GM12872 (cell line): ENCODE measurements around the gene ZNF771.

Experiments used
- CTCF ChIP-seq: IDR thresholded peaks from 3 replicates; pipeline ENCODE4 v1.5.1; 2011; ENCODE audit warnings: low read depth, mild to moderate bottlenecking, low read length, moderate library complexity; ENCODE audit not compliant: insufficient read depth

Gene ZNF771

GRCh38 chr16:30430428-30430970 lies 23.1 kb downstream of the ZNF771 start:
- no peak; the same call in 2 of the 3 replicates for TF ChIP-seq CTCF

- no peak for TF ChIP-seq CTCF
Measured at GRCh38 chr16:30434852-30435251, 27.4 kb downstream of the ZNF771 start.

GRCh38 chr16:30437511-30438046 lies 30.2 kb downstream of the ZNF771 start:
- TF ChIP-seq CTCF, result no peak

- TF ChIP-seq CTCF, result no peak
Measured at GRCh38 chr16:30438835-30439234, 31.4 kb downstream of the ZNF771 start.

GRCh38 chr16:30439720-30440348 lies 32.4 kb downstream of the ZNF771 start:
- no peak for TF ChIP-seq CTCF

- no peak for TF ChIP-seq CTCF
Measured at GRCh38 chr16:30443631-30444030, 36.2 kb downstream of the ZNF771 start.

GRCh38 chr16:30444231-30445148 lies 37.1 kb downstream of the ZNF771 start:
- TF ChIP-seq CTCF, result no peak
